Islet of Langerhans (tissue), 1 donor: ENCODE data around the gene CHMP1B.
"Not testable (repeated sequence)": the region's sequence is repeated elsewhere in the genome, so short reads cannot be mapped to it uniquely, and the experiment has no call there.

Source experiments
- FAIRE-seq: peaks from one replicate; lab custom pipeline; 2011; peaks lifted over from hg19 to GRCh38; lab: Jason Lieb, UNC

CHMP1B gene

GRCh38 chr18:11840493-11840892 lies 10.7 kb upstream of the CHMP1B start:
- FAIRE-seq, result no peak

- FAIRE-seq, result no peak
Observed at GRCh38 chr18:11842562-11842961, 8.7 kb upstream of the CHMP1B start.

- no peak for FAIRE-seq
Observed at GRCh38 chr18:11844436-11844835, 6.8 kb upstream of the CHMP1B start.

- no peak for FAIRE-seq
Observed at GRCh38 chr18:11845654-11846053, 5.6 kb upstream of the CHMP1B start.

- no peak for FAIRE-seq
Observed at GRCh38 chr18:11847811-11848210, 3.4 kb upstream of the CHMP1B start.

GRCh38 chr18:11849279-11849678 lies 1.9 kb upstream of the CHMP1B start:
- FAIRE-seq, result no peak

GRCh38 chr18:11849841-11850634 lies 1.2 kb upstream of the CHMP1B start:
- FAIRE-seq, result no peak

GRCh38 chr18:11850821-11851145 lies 430 bp upstream of the CHMP1B start:
- FAIRE-seq, result no peak

- FAIRE-seq, result no peak
Observed at GRCh38 chr18:11851806-11852337, 659 bp downstream of the CHMP1B start.

- FAIRE-seq, result not testable (repeated sequence)
Observed at GRCh38 chr18:11854554-11854953, 3.3 kb downstream of the CHMP1B start.

GRCh38 chr18:11857177-11857887 lies 6.1 kb downstream of the CHMP1B start:
- FAIRE-seq, result peak; percentile 90

GRCh38 chr18:11859282-11859830 lies 8.1 kb downstream of the CHMP1B start:
- FAIRE-seq, result no peak

- FAIRE-seq, result no peak
Observed at GRCh38 chr18:11859903-11860407, 8.7 kb downstream of the CHMP1B start.

- FAIRE-seq, result no peak
Observed at GRCh38 chr18:11860594-11861450, 9.6 kb downstream of the CHMP1B start.

GRCh38 chr18:11861583-11862288 lies 10.5 kb downstream of the CHMP1B start:
- no peak for FAIRE-seq

- FAIRE-seq, result no peak
Observed at GRCh38 chr18:11862468-11863137, 11.4 kb downstream of the CHMP1B start.

GRCh38 chr18:11864471-11864870 lies 13.3 kb downstream of the CHMP1B start:
- FAIRE-seq, result no peak

- FAIRE-seq, result no peak
Observed at GRCh38 chr18:11865071-11865470, 13.9 kb downstream of the CHMP1B start.

- no peak for FAIRE-seq
Observed at GRCh38 chr18:11866329-11866728, 15.1 kb downstream of the CHMP1B start.

- no peak for FAIRE-seq
Observed at GRCh38 chr18:11866764-11867163, 15.6 kb downstream of the CHMP1B start.

GRCh38 chr18:11868230-11868629 lies 17.0 kb downstream of the CHMP1B start:
- FAIRE-seq, result no peak
